Esophagus mucosa (tissue), 1 donor: ENCODE measurements around the gene NOP16. TPM values are rescaled to one million over a fixed set of nuclear protein-coding genes. Genes with fewer than 3 reads are reported as not detected.
"Not testable (repeated sequence)": the region's sequence is repeated elsewhere in the genome, so short reads cannot be mapped to it uniquely, and the experiment has no call there.

Experiments
- ATAC-seq: fragments of 200-7000 bp; cut with Tn5 transposase; one replicate; pipeline ENCODE4 v1.9.1; 2020
- total RNA-seq: library from RNA; stranded (reverse); gene quantifications from one replicate; pipeline ENCODE4 v1.2.4, GENCODE V29; 2023
- donor health status: DM: yes; HTN: yes; CAD: no.

Gene NOP16
- total RNA-seq, 1 donor from 2014 or later, result 39.5 TPM

GRCh38 chr5:176408590-176408989 lies 20.2 kb upstream of the NOP16 start:
- no peak for ATAC-seq

- ATAC-seq, result not testable (repeated sequence)
Measured at GRCh38 chr5:176408252-176408573, 19.8 kb upstream of the NOP16 start.

- no peak for ATAC-seq
Measured at GRCh38 chr5:176407456-176408251, 19.3 kb upstream of the NOP16 start.

GRCh38 chr5:176406436-176407052 lies 18.1 kb upstream of the NOP16 start:
- ATAC-seq, result peak; percentile 50

- no peak for ATAC-seq
Measured at GRCh38 chr5:176405656-176406435, 17.4 kb upstream of the NOP16 start.

- ATAC-seq, result peak; percentile 17
Measured at GRCh38 chr5:176401281-176402205, 13.1 kb upstream of the NOP16 start.

- peak; percentile 80 for ATAC-seq
Measured at GRCh38 chr5:176400382-176401156, 12.2 kb upstream of the NOP16 start.

GRCh38 chr5:176397736-176398420 lies 9.5 kb upstream of the NOP16 start:
- ATAC-seq, result no peak

- ATAC-seq, result no peak
Measured at GRCh38 chr5:176396330-176396729, 7.9 kb upstream of the NOP16 start.

- no peak for ATAC-seq
Measured at GRCh38 chr5:176394881-176395675, 6.7 kb upstream of the NOP16 start.

- ATAC-seq, result no peak
Measured at GRCh38 chr5:176394096-176394495, 5.7 kb upstream of the NOP16 start.

GRCh38 chr5:176392526-176392925 lies 4.1 kb upstream of the NOP16 start:
- ATAC-seq, result no peak

- ATAC-seq, result no peak
Measured at GRCh38 chr5:176391999-176392398, 3.6 kb upstream of the NOP16 start.

- no peak for ATAC-seq
Measured at GRCh38 chr5:176391479-176391878, 3.1 kb upstream of the NOP16 start.

GRCh38 chr5:176389135-176390123 lies 1.0 kb upstream of the NOP16 start:
- ATAC-seq, result peak; percentile 34

GRCh38 chr5:176388003-176388443 lies 375 bp downstream of the NOP16 start:
- ATAC-seq, result peak; percentile 2

- ATAC-seq, result no peak
Measured at GRCh38 chr5:176387384-176387925, 943 bp downstream of the NOP16 start.

- ATAC-seq, result no peak
Measured at GRCh38 chr5:176386491-176386890, 1.9 kb downstream of the NOP16 start.
